Mesothelial cell of epicardium (in vitro differentiated cells): ENCODE results near the gene FUT7. TPM values are rescaled to one million over a fixed set of nuclear protein-coding genes. Genes with fewer than 3 reads are reported as not detected.

Experiments
- DNase-seq, 2 experiments: peaks; one replicate each; pipeline ENCODE4 v3.0.0; 2021; ENCODE audit warnings: low spot score in 2 of 2; ENCODE audit not compliant: unreplicated experiment in 2 of 2
- H3K27ac Mint-ChIP-seq: 2 replicates; pipeline ENCODE4 v1.8.0; 2021; ENCODE audit warnings: mixed read lengths
- H3K27me3 Mint-ChIP-seq: 2 replicates; pipeline ENCODE4 v1.8.0; 2021; ENCODE audit warnings: low read depth, mixed read lengths
- H3K36me3 Mint-ChIP-seq: 2 replicates; pipeline ENCODE4 v1.8.0; 2021; ENCODE audit warnings: mixed read lengths
- H3K4me1 Mint-ChIP-seq: 2 replicates; pipeline ENCODE4 v1.8.0; 2021; ENCODE audit warnings: mixed read lengths
- H3K4me3 Mint-ChIP-seq: 2 replicates; pipeline ENCODE4 v1.8.0; 2021; ENCODE audit warnings: mild to moderate bottlenecking, moderate library complexity, mixed read lengths
- H3K9me3 Mint-ChIP-seq: 2 replicates; pipeline ENCODE4 v1.8.0; 2021; ENCODE audit warnings: mixed read lengths
- total RNA-seq: library from RNA; stranded (reverse); gene quantifications from 3 replicates; pipeline ENCODE4 v1.2.1, GENCODE V29; 2021
- TF ChIP-seq, protein P1 (sequence below): fragments of 200-600 bp; sonication (generic); IDR thresholded peaks from one replicate; pipeline ENCODE4 v1.5.0; 2021; ENCODE audit warnings: antibody characterized with exemption; ENCODE audit not compliant: unreplicated experiment

Gene FUT7
- total RNA-seq, 1 donor from 2014 or later: 0.13 TPM

DNA sequence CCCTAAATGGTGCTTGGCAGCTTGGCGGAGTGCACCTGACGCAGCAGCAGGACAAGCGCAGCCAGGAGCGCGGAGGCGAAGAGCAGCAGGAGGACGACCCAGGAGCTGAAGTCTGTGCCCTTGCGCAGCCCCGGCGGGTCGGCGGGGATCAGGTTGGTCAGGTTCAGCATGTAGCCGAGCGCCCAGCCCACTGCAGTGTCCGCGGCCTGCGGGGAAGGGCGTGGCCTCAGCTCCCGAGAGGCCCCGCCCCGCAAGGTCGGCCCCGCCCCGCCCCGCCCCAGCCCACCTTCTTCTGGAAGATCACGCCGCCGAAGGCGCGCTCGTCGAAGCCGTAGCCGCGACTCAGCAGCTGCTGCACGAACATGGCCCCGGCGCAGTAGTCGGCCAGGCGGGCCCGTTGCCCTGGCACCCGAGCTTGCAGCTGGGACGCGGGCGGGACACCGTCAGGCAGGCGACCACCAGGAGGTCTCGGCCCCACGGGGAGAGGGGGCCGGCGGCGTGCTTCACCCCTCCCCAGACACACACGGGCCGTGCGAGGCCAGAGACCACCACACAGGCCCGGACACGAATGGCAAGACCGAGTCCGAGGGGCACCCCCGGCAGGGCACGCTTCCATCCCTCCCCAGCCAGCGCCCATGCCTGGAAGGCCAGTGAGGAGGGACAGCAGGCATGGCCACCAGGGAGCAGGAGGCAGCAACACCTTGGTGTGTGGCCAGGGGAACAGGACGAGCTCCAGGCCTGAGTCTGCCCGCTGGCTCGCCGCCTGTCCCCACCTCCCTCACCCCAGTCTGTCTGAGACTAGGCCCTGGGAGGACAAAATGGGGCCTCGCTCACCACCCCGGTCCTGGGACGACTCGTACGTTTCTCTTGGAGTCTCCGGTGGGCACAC is 17.0 kb upstream of the FUT7 start:
- Mint-ChIP-seq H3K4me3 (no peak overlapping the region), H3K4me1 (peaks cover 5% of the 10 kb centered on the region), H3K9me3 (no peaks in the 10 kb centered on the region), H3K36me3 (no peaks in the 10 kb centered on the region), H3K27me3 (peaks cover 81% of the 10 kb centered on the region), H3K27ac (no peak overlapping the region)
- TF ChIP-seq, protein P1, sequence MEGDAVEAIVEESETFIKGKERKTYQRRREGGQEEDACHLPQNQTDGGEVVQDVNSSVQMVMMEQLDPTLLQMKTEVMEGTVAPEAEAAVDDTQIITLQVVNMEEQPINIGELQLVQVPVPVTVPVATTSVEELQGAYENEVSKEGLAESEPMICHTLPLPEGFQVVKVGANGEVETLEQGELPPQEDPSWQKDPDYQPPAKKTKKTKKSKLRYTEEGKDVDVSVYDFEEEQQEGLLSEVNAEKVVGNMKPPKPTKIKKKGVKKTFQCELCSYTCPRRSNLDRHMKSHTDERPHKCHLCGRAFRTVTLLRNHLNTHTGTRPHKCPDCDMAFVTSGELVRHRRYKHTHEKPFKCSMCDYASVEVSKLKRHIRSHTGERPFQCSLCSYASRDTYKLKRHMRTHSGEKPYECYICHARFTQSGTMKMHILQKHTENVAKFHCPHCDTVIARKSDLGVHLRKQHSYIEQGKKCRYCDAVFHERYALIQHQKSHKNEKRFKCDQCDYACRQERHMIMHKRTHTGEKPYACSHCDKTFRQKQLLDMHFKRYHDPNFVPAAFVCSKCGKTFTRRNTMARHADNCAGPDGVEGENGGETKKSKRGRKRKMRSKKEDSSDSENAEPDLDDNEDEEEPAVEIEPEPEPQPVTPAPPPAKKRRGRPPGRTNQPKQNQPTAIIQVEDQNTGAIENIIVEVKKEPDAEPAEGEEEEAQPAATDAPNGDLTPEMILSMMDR: no peak
- DNase-seq: no peak

DNA sequence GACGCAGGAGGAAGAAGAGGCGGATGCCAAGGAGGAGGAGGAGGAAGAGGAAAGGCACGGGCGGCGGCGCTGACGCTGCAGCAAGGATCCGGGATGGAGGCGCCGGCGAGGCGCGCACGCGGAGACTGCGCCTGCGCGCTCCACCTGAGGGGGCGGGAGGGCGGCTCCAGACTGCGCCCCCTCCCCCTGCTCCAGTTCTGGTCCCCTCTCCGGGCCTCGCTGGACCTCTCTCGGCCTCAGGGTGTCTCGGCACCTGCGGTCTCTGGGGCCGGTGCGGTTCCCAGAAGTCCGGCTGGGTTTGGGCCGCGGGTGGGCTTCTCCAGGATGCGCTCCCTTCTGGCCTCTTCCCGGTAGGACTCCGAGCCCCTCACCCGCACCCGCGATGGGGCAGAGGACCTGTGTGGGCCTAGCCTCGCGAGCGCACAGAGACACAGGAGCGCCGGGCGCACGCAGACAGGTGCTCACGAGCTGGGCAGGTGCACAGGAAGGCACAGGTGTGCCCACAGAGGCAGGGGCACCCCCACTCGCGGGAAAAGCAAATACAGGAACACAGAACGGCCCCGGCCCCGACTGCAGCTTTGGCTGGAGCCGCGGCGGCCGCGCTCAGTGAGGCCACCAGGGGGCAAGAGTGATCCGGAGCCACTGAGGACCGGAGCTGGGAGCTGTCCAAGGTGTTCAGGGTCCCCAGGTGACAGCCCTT is 14.3 kb upstream of the FUT7 start, which contains the start of gene NPDC1:
Gene NPDC1, minus strand, starts transcription at position 90 of the 700 bp plus-strand sequence. CDS start 188 bp downstream, outside the sequence.
- H3K4me1 Mint-ChIP-seq: peaks cover 5% of the 10 kb centered on the region
- no peaks in the 10 kb centered on the region for H3K36me3 Mint-ChIP-seq
- DNase-seq: peak; percentile 70 to 92
- H3K4me3 Mint-ChIP-seq: peak within 1 kb of the TSS; percentile 76
- H3K9me3 Mint-ChIP-seq: no peaks in the 10 kb centered on the region
- TF ChIP-seq, protein P1: peak; percentile 92
- peaks cover 67% of the 10 kb centered on the region for H3K27me3 Mint-ChIP-seq
- H3K27ac Mint-ChIP-seq: no peak within 1 kb of the TSS

DNA sequence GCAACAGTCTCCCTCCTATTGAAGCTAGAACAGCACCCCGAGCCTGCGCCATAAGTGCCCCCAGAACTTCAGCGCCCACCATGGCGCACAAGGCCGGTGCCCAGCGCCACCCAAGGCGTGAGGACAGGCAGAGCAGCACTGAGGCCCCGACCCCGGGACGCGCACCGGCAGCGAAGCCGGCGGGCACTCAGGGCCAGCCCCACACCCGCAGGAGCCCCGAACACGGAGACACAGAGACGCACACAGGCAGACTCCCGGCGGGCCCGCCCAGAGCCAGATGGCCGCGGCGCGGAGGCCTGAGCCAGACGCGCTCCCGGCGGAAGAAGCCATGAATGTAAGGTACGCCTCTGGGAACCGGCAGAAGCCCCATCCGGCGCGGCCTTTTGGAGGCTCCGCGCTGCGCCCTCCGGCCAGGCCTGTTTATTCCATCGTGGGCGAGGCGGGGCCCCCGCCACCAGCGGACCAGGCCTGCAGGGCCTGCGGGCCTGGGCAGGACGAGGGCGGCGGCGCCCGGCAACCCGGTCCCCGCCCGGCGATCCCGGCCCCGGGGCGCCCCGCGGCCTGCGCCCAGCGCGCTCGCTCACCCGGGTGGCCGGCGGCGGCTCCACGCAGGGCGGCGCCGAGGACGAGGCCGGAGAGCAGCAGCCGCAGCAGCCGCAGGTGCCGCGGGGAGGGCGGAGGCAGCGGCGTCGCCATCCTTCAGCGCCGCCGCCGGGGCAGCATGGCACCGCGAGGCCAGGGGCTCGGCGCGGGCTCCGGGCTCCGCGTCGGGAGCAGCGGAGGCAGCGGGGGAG is 13.6 kb upstream of the FUT7 start:
- Mint-ChIP-seq H3K27ac (no peak overlapping the region), H3K9me3 (no peaks in the 10 kb centered on the region), H3K4me3 (peak overlapping the region; percentile 76), H3K36me3 (no peaks in the 10 kb centered on the region), H3K27me3 (peaks cover 61% of the 10 kb centered on the region), H3K4me1 (peaks cover 5% of the 10 kb centered on the region)
- no peak for DNase-seq
- TF ChIP-seq, protein P1: no peak

DNA sequence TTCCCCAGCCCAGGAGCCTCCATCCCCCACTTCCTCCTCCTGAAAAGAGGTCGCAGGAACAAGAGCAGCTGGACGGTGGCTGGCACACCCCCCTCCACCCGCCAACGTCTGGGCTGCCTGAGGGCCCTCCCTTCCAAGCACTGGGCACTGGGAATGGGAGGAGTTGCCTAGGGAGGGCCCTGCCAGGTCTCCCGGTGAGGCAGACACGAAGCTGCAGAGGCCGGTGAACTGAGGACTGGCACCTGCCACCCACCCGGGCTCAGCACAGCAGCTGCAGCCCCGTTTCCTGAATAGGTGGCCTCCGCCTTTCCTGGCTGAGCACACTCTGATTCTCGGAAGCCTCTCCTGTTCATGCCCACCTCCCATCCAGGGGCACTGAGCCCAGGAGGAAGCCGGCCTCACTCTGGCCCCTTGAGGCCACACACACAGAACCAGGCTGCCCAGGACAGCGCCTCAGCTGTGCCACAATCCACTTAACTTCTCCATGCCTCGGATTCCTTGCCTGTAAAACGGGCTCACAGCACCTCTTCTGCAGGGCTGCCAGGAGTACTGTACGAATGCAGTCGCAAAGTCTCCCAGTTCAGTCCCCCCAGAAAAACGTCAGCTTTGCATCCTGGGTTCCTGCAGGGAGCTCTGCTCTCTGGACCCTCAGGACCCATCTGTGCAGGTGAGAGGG is 12.8 kb upstream of the FUT7 start:
- H3K9me3 Mint-ChIP-seq: no peaks in the 10 kb centered on the region
- H3K4me1 Mint-ChIP-seq: peaks cover 5% of the 10 kb centered on the region
- no peak overlapping the region for H3K27ac Mint-ChIP-seq
- H3K36me3 Mint-ChIP-seq: no peaks in the 10 kb centered on the region
- peaks cover 52% of the 10 kb centered on the region for H3K27me3 Mint-ChIP-seq
- TF ChIP-seq, protein P1: no peak
- peak overlapping the region; percentile 63 for H3K4me3 Mint-ChIP-seq
- DNase-seq: no peak

DNA sequence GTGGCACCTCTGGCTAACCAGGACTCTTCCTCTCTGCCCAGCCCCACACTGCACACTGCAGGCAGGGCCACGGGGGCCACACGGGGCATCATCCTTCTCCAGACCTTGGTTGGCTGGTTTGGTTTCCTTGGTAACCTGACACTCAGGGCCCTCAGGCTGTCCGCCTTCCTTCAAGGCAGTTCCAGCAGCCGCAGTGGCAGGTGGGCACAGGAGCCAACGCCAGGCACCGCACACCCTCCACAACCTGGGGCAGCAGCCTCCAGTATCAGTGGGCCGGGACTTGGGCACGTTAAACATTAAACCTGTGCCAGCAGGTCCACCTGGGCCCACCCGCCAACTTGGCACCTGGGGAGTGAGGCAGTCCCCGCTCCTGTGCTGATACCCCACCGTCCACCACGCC is 12.1 kb upstream of the FUT7 start:
- TF ChIP-seq, protein P1: no peak
- no peak overlapping the region for H3K27ac Mint-ChIP-seq
- H3K4me1 Mint-ChIP-seq: peaks cover 5% of the 10 kb centered on the region
- DNase-seq: no peak
- H3K9me3 Mint-ChIP-seq: no peaks in the 10 kb centered on the region
- H3K4me3 Mint-ChIP-seq: no peak overlapping the region
- no peaks in the 10 kb centered on the region for H3K36me3 Mint-ChIP-seq
- peaks cover 46% of the 10 kb centered on the region for H3K27me3 Mint-ChIP-seq
